Heart left ventricle (tissue), 16 donors: ENCODE data around the gene DAAM2. TPM values are rescaled to one million over a fixed set of nuclear protein-coding genes. Genes with fewer than 3 reads are reported as not detected.

Experiments
- ATAC-seq, 4 donors: fragments of 200-7000 bp; cut with Tn5 transposase; one replicate each; pipeline ENCODE4 v1.9.1; 2020 to 2022; ENCODE audit warnings: moderate library complexity in 4 of 4, mild to moderate bottlenecking in 3 of 4, moderate number of reproducible peaks in 1 of 4
- DNase-seq, 5 donors: peaks; one replicate each; pipeline ENCODE4 v3.0.0-alpha.2; 2020
- H3K27ac ChIP-seq, 12 donors: fragments of 200-600 bp; sonication (generic) in 4 of 12; one replicate each; pipeline versions ENCODE4 v1.5.0 to v1.8.0; 2016 to 2022; ENCODE audit warnings: mild to moderate bottlenecking in 2 of 12
- H3K27me3 ChIP-seq, 9 donors: fragments of 200-600 bp; sonication (generic) in 2 of 9; one replicate each; pipeline versions ENCODE4 v1.5.1 to v1.8.0; 2016 to 2022; ENCODE audit warnings: mild to moderate bottlenecking in 3 of 9
- H3K36me3 ChIP-seq, 9 donors: fragments of 200-600 bp; sonication (generic) in 2 of 9; one replicate each; pipeline versions ENCODE4 v1.5.0 to v1.8.0; 2018 to 2022; ENCODE audit warnings: mild to moderate bottlenecking in 2 of 9
- H3K4me1 ChIP-seq, 12 donors: fragments of 200-600 bp; sonication (generic) in 4 of 12; one replicate each; pipeline versions ENCODE4 v1.5.0 to v1.8.0; 2016 to 2022; ENCODE audit warnings: mild to moderate bottlenecking in 3 of 12
- H3K4me3 ChIP-seq, 12 donors: fragments of 200-600 bp; sonication (generic) in 4 of 12; one replicate each; pipeline versions ENCODE4 v1.5.0 to v1.8.0; 2017 to 2022; ENCODE audit warnings: mild to moderate bottlenecking in 9 of 12, moderate library complexity in 4 of 12
- H3K9me3 ChIP-seq, 12 donors: fragments of 200-600 bp; sonication (generic) in 4 of 12; one replicate each; pipeline versions ENCODE4 v1.5.0 to v1.8.0; 2016 to 2022; ENCODE audit warnings: mild to moderate bottlenecking in 1 of 12
- CTCF ChIP-seq, 12 donors: fragments of 200-600 bp; sonication (generic) in 4 of 12; IDR thresholded peaks; one replicate each; pipeline versions ENCODE4 v1.5.0 to v1.8.0; 2018 to 2022; ENCODE audit warnings: antibody characterized with exemption in 12 of 12, mild to moderate bottlenecking in 5 of 12
- POLR2A ChIP-seq, 2 donors: fragments of 450-650 bp; IDR thresholded peaks; one replicate each; pipeline ENCODE4 v1.6.1; 2017; ENCODE audit warnings: antibody characterized with exemption in 2 of 2, mild to moderate bottlenecking in 2 of 2, moderate library complexity in 2 of 2
- WGBS, 4 donors: extraction: QIAGEN DNeasy Blood & Tissue Kit in 2 of 4; methylation state at CpG; one replicate each; pipeline versions ENCODE4 v1.1.5 to v1.1.7; 2013 to 2018; 5-methylcytosine and 5-hydroxymethylcytosine counted together
- intact Hi-C, 10 donors: fragments of 100-400 bp; cut with DNase I; formaldehyde crosslinking; loops; one replicate each; pipeline versions ENCODE4 v1.11.1 to v1.14.2; 2022
- polyA plus RNA-seq, 2 donors: library from polyadenylated mRNA; stranded (reverse); fragments of 200-250 nt; gene quantifications; one replicate each; pipeline ENCODE4 v1.2.3, GENCODE V29; 2013
- total RNA-seq, 9 donors: library from RNA; depleted of rRNA in 2 of 9; stranded (reverse); fragments of >200 nt in 2 of 9; fragmentation: NEBNext Ultra II Directional in 3 of 9; extraction: Animal tissue kit (Norgen Biotek cat#: 25700) in 3 of 9; gene quantifications; one replicate each; pipeline versions ENCODE4 v1.1.0 to v1.2.4, GENCODE V29; 2016 to 2023
- donor health status: ischemic (EF 13 %, LVEDD 7.1; RV severe dilation, severe dysfunction).
- donor health status: healthy with polysubstance abuse.
- donor health status: DM: no; HTN: yes; CAD: no.
- donor health status: DM: no; HTN: no; CAD: no.
- donor health status: ischemic (EF 25% LVEDD 6.9; RV normal size, moderate dysfunction).
- donor health status: ischemic (EF 25% LVEDD 5.7; RV mildly dilated, moderate dysfunction).
- donor health status: healthy.
- donor health status: DM: yes; HTN: yes; CAD: no.
- donor health status: ischemic (EF 35%, LVEDD 5.7; RV mildly dilated, moderate dysfunction).
- donor health status: nonischemic (EF 11% LVEDD 7.7; RV severe dilation, severe dysfunction).
- donor health status: DM: yes; HTN: yes; CAD: no.
- donor health status: PGD.
- donor health status: ischemic (EF 29% LVEDD 5.4; RV normal size, mild dysfunction).
- donor health status: nonischemic (EF 23%, LVEDD 6.1; RV moderate dilation, normal function).

DAAM2 gene
- total and polyA plus RNA-seq, 11 donors: 6.4 to 20.9 (median 13.6) TPM

GRCh38 chr6:39935241-39935640, 143.1 kb downstream of the DAAM2 start:
- H3K4me1 ChIP-seq: peaks cover 0 to 60% (median 25%) of the 10 kb centered on the region in 12 donors
- no peaks in the 10 kb centered on the region for H3K36me3 ChIP-seq
- H3K4me3 ChIP-seq: peak overlapping the region in 1 of 12 donors; percentile 93
- peaks cover 0 to 3% (median 0%) of the 10 kb centered on the region in 9 donors for H3K27me3 ChIP-seq
- H3K27ac ChIP-seq: peak overlapping the region in 1 of 12 donors; percentile 75
- no peak for ATAC-seq
- no peak for DNase-seq
- intact Hi-C loops: no loop called here
- H3K9me3 ChIP-seq: no peaks in the 10 kb centered on the region
- 46 to 57% (median 50%) methylated on average over 2 of the region's 2 CpGs for WGBS, 4 donors
- TF ChIP-seq CTCF (IDR thresholded peaks at IDR 0.05) (no peak), POLR2A (IDR thresholded peaks at IDR 0.05) (no peak)

- Histone ChIP-seq H3K27me3 (peaks cover 0 to 3% (median 0%) of the 10 kb centered on the region in 9 donors), H3K36me3 (no peaks in the 10 kb centered on the region), H3K4me1 (peaks cover 0 to 44% (median 15%) of the 10 kb centered on the region in 12 donors), H3K9me3 (no peaks in the 10 kb centered on the region), H3K27ac (no peak overlapping the region), H3K4me3 (no peak overlapping the region)
- no peak for ATAC-seq
- WGBS, 4 donors: 79 to 87% (median 81%) methylated on average over 1 of the region's 1 CpG
- DNase-seq: no peak
- TF ChIP-seq CTCF (IDR thresholded peaks at IDR 0.05) (no peak), POLR2A (IDR thresholded peaks at IDR 0.05) (no peak)
- intact Hi-C loops: no loop called here
These were observed 144.7 kb downstream of the DAAM2 start for GRCh38 chr6:39936857-39937256.

- H3K27ac ChIP-seq: peak overlapping the region in 2 of 12 donors; percentile 36 to 69
- no peak overlapping the region for H3K4me3 ChIP-seq
- no peaks in the 10 kb centered on the region for H3K9me3 ChIP-seq
- WGBS, 4 donors: 82 to 93% (median 86%) methylated on average over 3 of the region's 3 CpGs
- no peak for TF ChIP-seq CTCF (IDR thresholded peaks at IDR 0.05)
- TF ChIP-seq POLR2A (IDR thresholded peaks at IDR 0.05): no peak
- intact Hi-C loops: no loop called here
- DNase-seq (no peak), ATAC-seq (no peak)
- peaks cover 0 to 3% (median 0%) of the 10 kb centered on the region in 9 donors for H3K27me3 ChIP-seq
- H3K4me1 ChIP-seq: peaks cover 0 to 40% (median 14%) of the 10 kb centered on the region in 12 donors
- H3K36me3 ChIP-seq: no peaks in the 10 kb centered on the region
These were observed 145.6 kb downstream of the DAAM2 start for GRCh38 chr6:39937686-39938333.

- intact Hi-C loops: no loop called here
These were observed 146.8 kb downstream of the DAAM2 start for GRCh38 chr6:39938773-39939654.

More at GRCh38 chr6:39938773-39939654, 146.8 kb downstream of the DAAM2 start:
- Histone ChIP-seq H3K4me1 (peaks cover 0 to 32% (median 9%) of the 10 kb centered on the region in 12 donors), H3K27me3 (peaks cover 0 to 3% (median 0%) of the 10 kb centered on the region in 9 donors), H3K36me3 (no peaks in the 10 kb centered on the region), H3K9me3 (no peaks in the 10 kb centered on the region), H3K27ac (peak overlapping the region in 10 of 12 donors; percentile 7 to 69 (median 43)), H3K4me3 (no peak overlapping the region)
- DNase-seq (no peak), ATAC-seq (peak; percentile 10 to 24 (median 20))
- WGBS, 4 donors: 61 to 65% (median 63%) methylated on average over 10 of the region's 10 CpGs
- TF ChIP-seq POLR2A (IDR thresholded peaks at IDR 0.05) (no peak), CTCF (IDR thresholded peaks at IDR 0.05) (no peak)
